ENCODE data around the gene TMEM41B.
"Not testable (repeated sequence)": the region's sequence is repeated elsewhere in the genome, so short reads cannot be mapped to it uniquely, and the experiment has no call there.

The TMEM41B gene, protein sequence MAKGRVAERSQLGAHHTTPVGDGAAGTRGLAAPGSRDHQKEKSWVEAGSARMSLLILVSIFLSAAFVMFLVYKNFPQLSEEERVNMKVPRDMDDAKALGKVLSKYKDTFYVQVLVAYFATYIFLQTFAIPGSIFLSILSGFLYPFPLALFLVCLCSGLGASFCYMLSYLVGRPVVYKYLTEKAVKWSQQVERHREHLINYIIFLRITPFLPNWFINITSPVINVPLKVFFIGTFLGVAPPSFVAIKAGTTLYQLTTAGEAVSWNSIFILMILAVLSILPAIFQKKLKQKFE

GRCh38 chr11:9314291-9315077 lies at the start of gene TMEM41B:
TSS of gene TMEM41B (minus strand) at chr11:9314593. CDS start at chr11:9314441, 152 bp downstream.
- DNase-seq (ENCODE audit: low spot score), result peak; percentile 98

DNA sequence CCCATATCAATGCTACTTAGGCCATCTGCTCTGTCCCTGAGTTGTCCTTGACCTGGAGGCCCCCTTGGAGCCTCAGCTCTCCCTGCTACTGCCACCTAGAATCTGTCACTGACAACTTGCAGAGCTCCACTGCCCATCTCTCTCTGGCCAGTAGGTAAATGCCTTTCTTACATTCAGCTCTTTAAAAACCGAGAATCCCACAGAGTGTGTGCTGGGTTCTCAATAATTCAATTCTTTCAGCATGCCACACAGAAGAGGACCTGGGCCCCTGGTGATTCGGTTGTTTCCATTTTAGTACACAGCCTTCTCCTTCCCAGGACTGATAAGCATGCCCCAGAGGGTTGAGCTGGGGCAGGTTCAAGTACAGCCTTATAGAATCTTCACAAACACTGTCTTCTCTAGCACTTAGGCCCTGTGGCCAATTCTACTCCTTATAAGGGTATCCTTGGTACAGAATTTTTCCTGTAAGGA lies 48.0 kb upstream of the TMEM41B start:
- DNase-seq (ENCODE audit: low spot score), result no peak

DNA sequence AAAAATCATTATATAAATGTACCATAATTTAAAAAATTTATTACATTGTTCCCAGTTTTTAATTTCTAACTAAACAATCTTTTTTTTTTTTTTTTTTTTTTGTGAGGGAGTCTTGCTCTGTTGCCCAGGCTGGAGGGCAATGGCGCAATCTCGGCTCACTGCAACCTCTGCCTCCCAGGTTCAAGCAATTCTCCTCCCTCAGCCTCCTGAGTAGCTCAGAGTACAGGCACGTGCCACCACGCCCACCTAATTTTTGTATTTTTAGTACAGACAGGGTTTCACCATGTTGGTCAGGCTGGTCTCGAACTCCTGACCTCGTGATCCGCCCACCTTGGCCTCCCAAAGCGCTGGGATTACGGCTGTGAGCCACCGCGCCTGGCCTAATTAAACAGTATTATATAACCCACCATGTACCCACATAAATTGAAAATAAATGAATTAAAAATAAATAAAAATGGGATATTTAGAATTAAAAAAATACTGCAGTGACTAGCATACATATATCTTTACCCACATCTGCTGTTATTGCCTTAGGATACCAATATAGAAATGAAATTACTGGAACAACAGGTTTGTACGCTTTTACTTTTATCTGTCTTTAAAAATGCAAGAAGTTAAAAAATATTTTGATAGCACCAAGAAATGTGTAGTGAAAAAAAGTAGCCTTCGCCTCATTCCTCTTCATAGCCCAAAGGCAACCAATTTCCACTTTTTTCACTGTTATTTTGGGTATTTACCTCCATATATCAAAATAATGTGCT lies 46.6 kb upstream of the TMEM41B start:
- not testable (repeated sequence) for DNase-seq (ENCODE audit: low spot score)

- no peak for DNase-seq (ENCODE audit: low spot score)
Observed at GRCh38 chr11:9357041-9357440, 42.6 kb upstream of the TMEM41B start.

DNA sequence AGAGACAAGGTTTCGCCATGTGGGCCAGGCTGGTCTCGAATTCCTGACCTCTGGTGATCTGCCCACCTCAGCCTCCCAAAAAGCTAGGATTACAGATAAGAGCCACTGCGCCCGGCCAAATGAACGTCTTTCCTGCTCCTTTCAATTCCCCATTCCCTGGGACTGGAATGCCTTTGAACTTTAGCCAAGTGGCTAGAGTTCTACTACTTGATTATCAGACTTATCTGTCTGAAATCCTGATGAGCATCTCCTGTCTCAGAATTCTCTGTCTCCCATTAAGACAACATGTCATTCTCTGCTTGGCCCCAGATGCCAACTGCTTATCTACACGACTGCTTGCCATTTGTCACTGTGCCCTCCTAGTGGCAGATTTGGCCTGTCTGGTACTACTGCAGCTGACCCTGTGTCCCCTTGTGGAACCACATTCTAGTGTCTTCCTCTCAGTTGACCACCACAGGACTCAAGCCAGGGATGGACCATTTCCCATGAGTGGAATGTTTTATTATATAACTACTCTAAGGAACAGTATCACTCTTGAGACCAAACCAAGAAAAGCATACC lies 37.0 kb upstream of the TMEM41B start:
- no peak for DNase-seq (ENCODE audit: low spot score)

DNA sequence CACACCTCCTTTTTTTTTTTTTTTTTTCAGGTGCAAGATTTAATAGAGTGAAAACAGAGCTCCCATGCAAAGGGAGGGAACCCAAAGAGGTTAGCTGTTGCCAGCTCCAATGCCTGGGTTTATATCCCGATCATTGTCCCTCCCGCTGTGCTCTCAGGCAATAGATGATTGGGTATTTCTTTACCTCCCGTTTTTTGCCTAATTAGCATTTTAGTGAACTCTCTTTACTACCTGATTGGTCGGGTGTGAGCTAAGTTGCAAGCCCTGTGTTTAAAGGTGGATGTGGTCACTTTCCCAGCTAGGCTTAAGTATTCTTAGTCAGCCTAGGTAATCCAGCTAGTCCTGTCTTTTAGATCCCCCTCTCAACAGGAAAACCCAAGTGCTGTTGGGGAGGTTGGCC lies 33.4 kb upstream of the TMEM41B start:
- not testable (repeated sequence) for DNase-seq (ENCODE audit: low spot score)

DNA sequence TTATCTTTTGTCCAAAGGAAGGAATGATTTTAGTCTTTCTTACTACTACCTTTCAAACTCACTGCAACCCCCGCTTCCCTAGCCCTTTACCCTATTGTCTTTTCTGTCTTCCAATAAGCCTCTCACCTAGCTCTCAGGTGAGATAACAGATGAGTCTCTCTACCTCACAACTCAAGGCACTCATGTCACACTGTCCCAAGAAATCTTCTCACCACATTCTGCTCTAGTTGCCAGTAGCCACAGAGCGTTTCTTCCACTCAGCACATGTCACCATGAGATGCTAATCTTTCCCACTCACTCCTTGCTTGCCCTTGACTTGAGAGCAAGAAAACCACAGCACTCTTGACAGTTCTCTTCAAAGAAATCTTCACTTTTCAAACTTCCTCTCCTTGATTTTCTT lies 32.7 kb upstream of the TMEM41B start:
- DNase-seq (ENCODE audit: low spot score), result peak; percentile 18

DNA sequence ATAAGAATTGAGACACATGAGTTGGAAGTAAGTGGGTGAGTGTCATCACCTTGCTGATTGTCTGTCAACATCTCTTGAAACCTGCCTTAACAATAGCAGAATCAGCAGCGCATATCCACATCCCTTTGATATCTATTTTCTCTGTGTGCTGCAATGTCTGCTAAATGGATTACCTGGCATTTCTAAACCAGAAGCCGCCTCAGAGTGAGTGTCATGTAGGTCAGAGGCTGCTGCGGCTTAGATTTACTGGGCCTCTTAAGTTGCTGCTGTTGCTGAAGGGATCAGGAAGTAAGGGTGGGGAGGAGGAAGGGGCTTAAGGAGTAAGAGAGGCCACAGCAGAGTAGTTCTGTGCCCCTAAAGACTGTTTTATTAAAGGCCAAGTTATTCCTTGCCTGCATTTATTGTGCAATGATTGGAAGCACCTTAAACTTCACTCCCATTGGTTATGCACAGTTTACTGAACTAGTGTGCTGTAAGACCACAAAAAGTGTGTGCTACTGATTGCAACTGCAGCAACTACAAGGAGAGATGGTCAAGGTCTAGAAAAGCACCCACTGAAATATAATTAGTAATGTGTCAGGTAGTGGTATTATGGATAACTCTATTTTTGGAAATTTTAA lies 29.8 kb upstream of the TMEM41B start:
- DNase-seq (ENCODE audit: low spot score), result no peak

GRCh38 chr11:9341638-9342178 lies 27.3 kb upstream of the TMEM41B start:
- DNase-seq (ENCODE audit: low spot score), result no peak

- no peak for DNase-seq (ENCODE audit: low spot score)
Observed at GRCh38 chr11:9332655-9333054, 18.3 kb upstream of the TMEM41B start.

DNA sequence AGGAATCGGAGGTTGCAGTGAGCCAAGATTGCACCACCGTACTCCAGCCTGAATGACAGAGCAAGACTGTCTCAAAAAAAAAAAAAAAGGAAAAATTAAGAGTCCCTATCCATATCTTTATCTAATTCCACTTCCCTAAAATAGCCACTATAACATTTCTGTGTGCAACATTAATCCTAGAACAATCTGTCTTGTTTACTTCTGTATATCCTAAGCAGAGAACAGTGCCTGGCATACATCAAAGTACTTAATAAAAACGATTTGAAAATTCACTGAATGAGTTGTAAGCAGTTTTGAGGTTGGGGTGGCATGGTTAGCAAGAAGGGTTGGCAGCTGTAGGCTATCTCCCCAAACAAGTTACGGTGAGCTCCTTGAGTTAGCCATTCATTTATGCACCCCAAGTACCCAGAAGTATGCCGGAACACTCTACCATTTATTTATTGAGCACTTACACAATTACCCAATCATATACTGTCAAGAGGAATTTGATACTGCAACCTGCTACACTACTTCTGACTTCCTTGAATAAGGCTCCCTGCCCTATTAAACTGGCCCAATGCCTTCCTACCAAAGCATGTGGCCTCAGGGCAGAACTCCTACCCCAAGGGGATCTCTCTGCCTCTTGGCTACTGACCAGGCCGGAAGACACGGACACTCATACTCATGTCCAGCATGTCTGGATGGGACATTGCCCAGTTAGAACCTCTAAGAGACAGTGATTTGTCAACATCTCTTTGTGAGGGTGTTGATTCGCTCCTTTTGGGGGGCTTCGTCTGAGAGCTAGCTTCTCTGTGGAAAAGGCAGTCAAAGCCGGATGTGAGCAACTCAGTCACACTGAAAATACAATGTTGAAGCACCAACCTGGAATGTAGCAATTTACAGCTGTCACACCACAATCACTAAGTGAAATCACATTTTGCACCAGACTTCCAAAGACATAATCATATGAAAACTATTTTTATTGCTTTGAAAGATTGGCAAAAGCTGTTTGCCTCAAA lies 16.3 kb upstream of the TMEM41B start:
- DNase-seq (ENCODE audit: low spot score), result no peak

DNA sequence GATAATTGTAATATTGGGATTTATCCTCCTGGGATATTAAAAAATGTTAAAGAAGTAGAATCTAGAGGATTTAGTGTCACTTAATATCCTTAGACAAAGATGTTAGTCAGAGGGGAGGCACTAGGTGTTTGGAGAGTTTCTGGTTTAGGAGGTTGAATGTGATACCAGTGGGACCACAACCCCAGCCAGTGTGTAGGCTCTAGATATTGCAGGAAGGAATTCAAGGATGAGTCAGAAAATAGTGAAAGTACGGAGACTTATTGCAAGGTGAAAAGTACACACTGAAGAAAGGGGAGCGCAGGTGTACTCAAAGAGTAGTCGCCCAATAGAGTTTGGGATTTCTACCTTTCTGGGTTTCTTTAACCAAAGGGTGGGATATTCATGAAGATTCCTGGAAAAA lies 5.7 kb upstream of the TMEM41B start:
- no peak for DNase-seq (ENCODE audit: low spot score)

GRCh38 chr11:9319377-9320001 lies 5.1 kb upstream of the TMEM41B start:
- DNase-seq (ENCODE audit: low spot score), result not testable (repeated sequence)

GRCh38 chr11:9318442-9319376 lies 4.3 kb upstream of the TMEM41B start:
- not testable (repeated sequence) for DNase-seq (ENCODE audit: low spot score)

- DNase-seq (ENCODE audit: low spot score), result no peak
Observed at GRCh38 chr11:9316334-9316733, 1.9 kb upstream of the TMEM41B start.

DNA sequence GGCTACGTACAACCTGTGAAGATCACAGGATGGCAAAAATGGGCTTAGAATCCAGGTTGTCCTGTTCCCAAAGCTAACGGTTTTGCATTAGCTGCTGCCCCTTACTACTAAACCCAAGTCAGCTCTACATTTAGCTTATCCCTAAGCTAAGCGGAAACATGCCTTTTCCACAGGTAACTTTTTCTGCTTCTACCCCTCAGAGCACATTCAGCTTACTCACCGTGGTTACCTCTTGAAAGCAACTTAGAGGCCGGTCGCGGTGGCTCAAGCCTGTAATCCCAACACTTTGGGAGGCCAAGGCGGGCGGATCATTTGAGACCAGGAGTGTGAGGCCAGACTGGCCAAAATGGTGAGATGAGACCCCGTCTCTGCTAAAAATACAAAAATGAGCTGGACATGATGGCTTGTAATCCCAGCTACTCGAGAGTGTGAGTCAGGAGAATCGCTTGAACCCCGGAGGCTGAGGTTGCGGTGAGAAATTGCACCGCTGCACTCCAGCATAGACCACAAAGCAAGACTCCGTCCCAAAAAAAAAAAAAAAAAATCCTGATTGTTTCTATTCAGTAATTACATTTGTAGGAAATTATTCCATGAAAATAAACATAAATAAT lies 790 bp upstream of the TMEM41B start:
- no peak for DNase-seq (ENCODE audit: low spot score)

GRCh38 chr11:9313648-9314290 lies 624 bp downstream of the TMEM41B start:
- peak; percentile 14 for DNase-seq (ENCODE audit: low spot score)
